Left hindlimb (tissue), 1 donor: ENCODE measurements around the gene PRR5L.
A peak's percentile ranks its signal among the peaks of the same experiment; 100 is the strongest.
"Not testable (repeated sequence)": the region's sequence is repeated elsewhere in the genome, so short reads cannot be mapped to it uniquely, and the experiment has no call there.

Experiments used
- DNase-seq: peaks from one replicate; pipeline ENCODE4 v3.0.0-alpha.2; 2018

Gene PRR5L

DNA sequence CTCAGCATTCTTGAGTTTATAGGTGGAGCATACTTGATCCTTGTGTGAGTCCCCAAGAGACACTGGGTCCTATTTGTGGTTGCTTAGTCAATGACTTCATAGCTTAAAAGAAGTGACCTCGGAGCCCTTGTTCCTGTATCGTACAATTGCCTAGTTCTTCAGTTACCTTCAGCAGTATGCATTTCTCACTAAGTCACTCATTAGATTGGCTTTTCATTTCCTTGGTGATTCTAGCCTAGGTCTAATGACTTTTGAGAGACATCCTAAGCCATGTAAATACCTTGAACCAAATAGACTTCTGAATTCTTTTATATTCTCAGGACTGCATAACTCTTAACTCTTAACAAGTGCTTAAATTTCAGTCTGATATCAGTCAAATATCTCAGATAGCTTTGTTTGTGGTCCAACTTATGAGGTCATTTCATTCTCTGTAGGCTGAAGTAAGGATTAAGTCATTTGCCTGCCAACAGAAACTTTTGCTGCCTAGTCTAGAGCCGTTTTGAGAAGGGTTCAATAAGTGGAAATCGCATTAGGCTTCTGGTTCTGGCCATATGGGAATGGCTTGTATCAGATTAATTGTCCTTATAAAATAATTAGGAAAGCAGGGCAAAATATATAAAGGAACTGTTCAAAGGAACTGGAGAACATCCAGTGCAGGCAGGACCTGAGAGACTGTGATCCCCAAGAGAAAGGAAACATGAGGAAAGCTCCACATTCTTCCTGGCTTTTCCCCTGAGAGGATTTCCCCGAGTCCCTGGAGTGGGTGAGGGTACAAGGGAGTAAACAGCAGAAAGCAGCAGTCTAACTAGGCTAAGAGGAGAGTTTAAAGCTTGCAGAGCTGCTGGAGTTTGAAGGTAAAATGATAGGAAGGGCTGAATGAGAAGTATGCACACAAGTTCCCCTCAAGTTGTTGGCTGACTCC lies 174.1 kb downstream of the PRR5L start:
- no peak for DNase-seq

DNA sequence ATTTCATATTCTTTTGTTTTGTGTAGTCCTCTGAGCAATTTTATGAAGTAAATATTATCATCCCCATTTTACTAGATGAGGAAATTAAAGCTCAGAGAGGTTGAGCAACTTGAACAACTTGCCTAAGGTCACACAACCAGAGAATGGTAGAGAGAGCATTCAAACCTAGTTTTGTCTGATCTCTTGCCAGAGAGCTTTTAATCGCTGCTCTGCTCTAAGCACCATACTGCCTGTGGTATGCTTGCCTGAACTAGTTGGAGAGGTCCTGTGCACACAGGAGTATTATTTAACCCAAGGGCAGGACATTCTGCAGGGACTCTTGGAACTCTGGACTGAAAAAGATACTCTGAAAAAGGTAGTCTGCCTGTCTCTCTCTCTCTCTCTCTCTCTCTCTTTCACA lies 175.5 kb downstream of the PRR5L start:
- no peak for DNase-seq

DNA sequence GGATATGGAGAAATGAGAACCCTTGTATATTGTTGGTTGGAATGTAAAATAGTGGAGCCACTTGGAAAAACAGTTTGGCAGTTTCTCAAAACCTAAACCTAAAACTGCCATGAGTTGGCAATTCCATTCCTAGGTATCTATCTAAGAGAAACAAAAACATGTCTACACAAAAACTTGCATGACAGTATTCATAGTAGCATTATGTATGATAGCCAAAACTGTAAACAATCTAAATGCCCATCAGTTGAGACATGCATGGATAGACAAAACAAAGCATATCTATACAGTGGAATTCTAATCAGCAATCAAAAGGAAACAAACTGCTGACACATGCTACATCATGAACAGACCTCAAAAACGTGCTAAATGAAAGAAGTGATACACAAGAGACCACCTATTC lies 179.1 kb downstream of the PRR5L start:
- no peak for DNase-seq

DNA sequence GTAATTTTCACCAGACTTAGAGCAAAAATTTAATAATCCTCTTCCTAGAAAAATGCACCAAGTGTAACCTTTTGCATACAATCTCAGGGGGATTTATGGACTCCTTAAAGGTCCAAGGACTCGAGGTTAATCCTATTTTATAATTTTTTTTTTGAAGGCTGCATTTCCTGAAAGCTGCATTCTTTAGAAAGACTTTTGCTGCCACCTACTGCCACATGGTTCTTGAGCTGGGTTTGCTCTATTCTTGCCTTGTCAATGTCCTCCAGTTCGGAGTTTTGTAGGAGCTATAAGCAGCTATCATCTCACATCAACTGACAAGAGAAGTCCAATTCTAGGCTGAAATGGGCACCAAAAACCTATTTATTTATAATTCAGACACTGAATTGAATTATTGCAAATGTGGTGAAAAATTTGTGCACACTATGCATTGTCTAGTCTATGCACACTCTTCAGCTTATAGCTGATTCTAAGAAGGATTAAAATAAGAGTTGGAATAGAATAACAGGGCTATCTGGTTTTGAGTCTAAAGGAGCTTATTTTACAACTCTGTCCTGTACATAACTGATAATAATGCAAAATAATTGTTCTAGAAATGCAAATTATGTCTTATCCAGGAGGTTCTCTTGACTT lies 182.7 kb downstream of the PRR5L start:
- DNase-seq = no peak

DNA sequence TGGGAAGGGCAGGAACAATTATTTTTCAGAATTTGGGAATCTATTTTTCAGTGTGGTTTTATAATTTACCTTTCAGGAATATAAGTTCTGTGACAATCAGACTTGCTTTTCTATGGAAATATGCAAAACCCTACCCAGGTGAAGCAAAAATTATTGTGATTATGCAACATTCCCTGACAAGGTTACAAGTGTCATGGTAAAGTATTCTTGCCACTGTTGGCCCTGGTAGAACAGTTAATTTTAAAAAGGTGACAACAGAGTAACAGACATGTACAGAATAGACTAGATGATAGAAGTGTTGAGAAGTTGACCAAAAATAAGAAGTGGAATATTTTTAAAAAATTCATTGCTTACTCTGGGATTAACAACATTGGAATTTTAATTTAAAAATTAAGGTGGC lies 184.7 kb downstream of the PRR5L start:
- no peak for DNase-seq

DNA sequence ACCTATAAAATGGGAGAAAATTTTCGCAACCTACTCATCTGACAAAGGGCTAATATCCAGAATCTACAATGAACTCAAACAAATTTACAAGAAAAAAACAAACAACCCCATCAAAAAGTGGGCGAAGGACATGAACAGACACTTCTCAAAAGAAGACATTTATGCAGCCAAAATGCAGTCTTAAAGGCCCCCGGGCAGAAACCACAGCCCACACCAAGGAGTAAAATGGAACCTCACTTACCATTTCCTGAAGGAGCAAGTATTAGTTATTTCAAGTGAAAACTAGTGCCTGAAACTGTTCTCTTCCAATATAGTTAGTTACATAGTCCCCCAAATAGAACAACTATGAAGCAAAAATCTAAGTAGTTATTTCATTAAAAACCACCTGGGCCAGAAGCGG lies 187.0 kb downstream of the PRR5L start:
- DNase-seq = not testable (repeated sequence)

DNA sequence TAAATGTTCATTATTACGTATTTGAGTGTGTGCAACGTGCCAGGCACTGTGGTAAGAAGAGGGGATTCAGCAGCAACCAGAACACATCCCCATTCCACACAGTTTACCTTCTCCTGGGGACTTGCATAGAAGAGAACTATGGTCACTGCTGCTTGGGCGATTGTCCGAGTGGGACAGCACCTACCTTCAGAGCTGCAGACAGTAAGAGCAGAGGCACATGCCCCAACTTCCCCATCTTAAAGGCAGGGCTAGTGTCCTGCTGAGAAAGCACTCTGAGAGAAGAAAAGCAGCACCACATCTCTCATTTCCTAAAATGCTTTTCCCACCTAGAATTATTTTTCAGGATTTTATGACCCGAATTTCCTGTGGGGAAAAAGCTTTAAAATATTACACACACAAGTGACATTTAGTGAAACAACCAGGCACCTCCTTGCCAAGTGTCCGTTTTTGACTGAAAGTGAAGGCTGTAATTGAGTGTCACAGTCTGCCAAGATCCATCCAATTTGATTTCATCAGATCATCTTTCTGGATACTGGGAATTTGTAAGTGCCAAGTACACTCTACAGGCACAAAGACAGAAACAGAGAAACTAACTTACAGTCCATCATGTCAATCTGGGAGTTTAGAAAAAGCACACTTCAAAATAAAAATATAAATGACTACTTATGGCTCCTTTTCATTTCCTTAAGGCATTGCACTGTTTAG lies 189.4 kb downstream of the PRR5L start:
- DNase-seq = no peak

DNA sequence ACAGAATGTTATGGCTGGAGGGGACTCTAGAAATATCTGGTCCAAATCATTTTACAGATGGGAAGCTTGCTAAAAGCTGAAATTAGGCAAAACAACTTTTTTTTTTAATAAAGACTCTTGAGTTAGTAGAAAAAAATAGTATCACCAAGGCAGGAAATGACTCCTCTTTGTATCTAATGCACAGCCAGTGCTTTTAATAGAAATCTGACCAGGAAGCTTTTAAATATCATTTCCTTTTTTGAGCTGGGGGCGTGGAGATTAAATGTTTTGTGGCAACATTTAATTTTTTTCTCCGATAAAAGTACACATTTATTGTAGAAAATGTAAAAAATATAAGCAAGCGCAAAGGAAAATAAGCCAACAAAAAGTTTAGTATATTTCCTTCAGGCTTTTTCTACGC lies 191.5 kb downstream of the PRR5L start:
- no peak for DNase-seq

DNA sequence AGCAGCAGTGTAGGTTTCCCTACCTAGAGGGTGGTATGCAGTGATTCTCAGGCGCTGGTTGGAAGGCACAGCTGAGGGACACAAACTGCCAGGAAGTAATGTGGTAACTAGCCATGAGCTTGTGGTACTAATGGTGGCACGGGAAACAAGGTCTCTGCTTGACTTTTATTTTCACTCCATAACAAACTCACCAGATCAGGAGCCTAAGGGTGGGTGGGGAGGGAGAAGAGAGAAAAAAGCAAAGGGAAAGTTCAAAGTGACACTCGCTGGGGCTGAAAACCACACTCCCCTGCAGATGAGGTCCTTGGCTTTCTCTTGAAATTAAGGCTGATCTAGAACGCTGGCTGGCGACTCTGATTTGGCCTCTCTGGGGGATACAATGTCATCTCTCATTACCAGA lies 192.0 kb downstream of the PRR5L start:
- DNase-seq = no peak

DNA sequence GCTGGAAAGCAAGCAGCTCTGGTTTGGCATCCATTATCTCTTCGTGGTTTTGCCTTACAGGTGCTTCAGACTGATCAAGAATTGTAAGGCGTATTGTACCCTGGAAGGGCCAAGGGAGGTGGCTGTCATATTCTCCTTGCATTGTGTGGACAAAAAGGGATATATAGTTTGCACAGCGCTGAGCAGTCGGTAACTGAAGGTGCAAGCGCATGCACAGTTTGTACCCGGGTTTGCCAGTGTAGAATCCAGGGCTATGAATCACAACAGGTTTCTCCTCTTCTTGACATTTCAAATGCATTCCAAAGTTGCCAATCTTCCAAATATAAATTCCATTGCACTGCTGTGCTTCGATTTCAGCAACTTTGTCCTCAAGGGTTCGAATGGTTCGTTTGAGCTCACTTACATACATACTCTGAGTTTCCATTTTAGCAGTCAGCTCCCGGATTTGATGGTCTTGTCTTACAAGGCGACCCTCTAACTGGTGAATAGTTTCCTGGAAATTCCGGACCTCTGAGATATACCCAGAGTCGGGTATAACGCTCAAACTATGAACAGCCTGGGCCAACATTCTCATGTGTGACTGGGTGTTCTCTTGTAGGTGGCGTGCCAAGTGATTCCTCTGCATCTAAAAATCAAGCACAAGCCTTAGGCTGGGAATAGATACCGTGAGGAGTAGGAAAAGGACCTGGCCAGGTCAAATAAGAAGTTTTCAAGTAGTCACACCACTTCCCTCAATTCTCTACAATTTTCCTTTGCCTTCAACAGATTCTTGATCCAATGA lies 194.1 kb downstream of the PRR5L start:
- DNase-seq = no peak

DNA sequence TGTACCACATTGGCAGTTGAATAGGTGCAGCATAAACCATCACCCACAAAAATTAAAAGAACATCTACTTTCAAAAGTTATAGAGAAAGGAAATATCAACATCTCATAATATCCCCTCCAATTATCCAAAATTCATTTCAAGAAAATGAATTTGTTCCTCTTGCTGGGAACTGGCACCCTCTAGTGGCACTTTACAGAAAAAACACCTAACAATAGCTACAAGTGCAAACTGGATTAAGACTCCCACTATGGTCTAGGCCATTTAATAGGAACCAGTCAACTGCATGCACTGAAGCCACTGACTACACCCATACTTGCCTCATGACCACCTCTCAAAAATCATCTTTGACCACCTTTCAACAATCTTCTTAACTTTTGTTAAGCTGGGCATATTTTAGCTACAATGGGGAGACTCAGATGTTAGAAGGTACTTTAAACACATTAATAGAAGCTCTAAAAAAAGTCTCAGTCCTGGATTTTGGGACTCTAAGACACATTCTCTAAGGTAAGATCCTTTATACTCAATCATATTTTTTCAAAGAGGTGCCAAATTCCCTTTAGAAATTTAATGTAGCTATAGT lies 196.7 kb downstream of the PRR5L start:
- no peak for DNase-seq

DNA sequence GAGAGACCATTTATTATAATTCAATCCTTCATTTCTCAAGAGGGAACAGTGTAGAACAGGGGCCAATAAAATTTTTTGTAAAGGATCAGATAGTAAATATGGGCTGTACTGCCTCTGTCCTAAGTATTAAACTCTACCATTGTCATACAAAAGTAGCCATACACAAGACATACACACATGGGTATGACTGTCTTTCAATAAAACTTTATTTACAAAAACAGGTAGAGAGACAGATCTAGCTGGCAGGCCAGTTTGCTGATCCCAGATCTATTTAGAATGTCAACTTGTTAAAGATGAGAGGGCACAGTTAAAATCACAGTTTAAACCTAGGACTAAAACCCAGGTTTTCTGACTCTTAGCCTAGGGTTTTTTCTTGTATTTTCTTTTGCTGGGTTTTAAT lies 197.2 kb downstream of the PRR5L start:
- DNase-seq = no peak

DNA sequence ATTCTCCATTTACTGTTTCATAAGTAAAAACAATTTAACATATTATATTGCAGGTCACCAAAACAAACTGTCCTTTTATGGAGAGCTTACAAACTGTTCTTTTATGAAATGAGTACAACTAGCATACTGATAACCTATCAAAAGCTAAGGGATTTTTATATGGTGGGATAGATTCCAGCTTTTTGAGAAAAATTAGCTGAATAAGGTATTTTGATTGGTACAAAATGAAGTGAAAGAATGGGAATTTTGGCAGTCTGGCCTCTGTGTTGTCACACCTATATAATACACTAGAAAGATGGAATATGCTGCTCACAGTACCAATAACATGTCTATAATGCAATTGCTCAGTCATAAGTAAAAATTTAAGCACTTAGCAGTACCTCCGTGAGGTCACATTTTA lies 202.6 kb downstream of the PRR5L start:
- DNase-seq = no peak

DNA sequence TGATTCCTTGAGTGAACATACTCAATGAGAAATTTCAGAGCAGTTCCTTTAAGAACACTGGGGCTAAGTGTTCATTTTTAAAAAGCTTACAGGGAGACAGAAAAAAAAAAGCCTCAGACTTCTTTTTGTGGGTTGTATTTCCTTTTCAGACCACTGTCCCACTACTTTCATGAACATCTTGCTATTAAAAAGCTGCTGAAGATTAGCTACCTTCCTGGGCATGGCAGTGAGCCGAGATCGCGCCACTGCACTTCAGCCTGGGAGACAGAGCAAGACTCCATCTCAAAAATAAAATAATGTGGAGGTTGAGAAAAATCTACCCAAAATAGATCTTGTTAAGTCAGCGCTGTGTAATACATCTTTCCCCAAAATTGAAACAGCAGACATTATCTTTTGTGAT lies 203.2 kb downstream of the PRR5L start:
- DNase-seq = no peak

DNA sequence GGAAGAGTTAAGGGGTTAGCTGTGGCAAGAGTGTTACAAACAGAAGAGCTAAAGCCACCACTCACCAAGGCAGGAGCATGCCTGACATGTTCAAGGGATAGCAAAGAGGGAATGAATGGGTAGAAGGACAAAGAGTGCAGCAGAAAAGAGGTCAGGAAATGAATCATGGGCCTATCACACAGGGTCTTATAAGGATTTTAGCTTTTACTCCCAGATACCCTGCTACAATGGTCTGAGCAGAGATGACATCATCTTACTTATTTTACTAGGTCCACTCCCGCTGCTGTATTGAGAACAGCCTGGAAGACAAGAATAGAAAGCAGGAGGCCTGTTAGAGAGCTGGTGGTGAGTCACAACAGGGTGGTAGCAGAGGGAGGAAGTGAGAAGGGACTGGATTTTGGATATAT lies 204.2 kb downstream of the PRR5L start:
- DNase-seq = no peak

DNA sequence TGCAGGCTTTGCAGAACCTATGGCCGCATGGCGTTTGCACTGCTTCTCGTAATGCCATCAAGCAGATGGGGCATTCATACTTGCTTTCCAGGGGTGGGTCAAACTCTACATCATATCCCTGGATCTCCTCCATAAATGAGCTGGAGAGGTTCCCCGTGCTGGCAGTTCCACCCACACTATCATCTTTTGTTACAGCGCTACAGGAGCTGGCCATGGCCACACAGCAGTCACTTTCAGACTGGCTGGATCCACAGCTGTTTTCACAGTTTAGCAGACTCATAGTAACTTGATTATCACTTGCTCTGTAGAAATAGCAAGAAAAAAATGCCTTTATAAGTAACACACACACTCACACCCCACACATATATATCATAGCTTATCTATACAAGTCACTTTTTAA lies 205.1 kb downstream of the PRR5L start:
- DNase-seq = no peak

DNA sequence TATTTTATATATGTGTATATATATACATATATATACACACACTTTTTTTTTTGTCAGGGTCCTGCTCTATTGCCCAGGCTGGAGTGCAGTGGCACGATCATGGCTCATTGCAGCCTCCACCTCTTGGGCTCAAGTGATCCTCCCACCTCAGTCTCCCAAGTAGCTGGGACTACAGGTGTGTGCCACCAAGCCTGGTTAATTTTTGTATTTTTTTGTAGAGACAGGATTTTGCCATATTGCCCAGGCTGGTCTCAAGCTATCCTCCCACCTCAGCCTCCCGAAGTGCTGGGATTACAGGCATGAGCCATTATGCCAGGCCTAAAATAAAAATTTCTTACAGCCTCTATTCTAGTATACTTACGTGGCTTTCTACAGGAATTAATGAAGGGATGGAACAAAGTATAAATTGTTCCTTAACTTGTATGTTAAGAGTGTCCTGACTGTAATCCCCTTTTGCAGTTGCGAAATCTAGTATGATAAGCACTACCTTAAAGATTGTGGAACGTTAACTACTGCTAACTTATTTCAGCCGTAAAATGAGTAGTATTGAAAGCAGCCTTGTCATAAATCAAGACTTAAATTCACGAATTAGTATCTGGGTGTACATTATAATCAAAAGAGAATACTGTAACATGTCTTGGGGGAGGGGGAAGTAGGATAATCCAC lies 211.9 kb downstream of the PRR5L start:
- no peak for DNase-seq

DNA sequence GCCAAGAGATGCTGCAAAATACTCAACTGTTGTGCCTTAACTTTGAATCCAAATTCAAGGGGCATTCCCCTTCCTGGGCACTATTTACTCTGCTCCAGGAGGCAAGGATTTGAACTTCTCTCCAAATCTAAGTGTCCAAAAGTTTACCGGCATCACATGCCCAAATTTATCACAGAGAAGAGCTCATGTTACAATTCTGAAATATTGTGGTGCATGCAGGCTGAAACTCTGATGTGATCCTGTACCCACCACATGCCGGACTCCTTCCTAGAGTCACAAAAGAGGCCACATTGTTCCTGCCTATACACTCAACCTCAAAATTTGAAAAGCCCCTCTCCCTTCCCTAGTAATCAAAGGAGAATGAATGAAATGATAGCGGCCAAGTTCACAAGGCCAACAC lies 212.7 kb downstream of the PRR5L start:
- DNase-seq = no peak

DNA sequence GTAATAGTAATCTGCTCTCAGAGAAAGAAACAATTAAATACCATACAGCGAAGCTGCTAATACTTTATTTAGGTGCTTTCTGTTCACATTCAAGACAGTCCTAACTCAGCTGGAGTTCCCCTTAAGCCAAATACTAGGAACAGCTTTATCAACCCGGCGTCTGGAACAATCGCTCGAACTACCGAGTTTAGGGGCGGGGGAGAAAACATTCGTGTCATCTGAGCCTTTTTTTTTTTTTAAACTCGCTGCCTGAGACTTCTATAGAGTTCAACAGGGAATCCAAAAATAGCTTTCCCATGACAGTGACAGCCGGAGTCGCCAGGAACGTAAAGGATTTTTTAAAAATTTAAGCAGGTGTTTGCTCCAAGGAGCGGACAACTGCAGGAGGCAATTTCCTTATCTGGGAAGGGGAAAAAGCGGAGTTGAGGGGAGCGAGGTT lies 213.1 kb downstream of the PRR5L start:
- DNase-seq = no peak

DNA sequence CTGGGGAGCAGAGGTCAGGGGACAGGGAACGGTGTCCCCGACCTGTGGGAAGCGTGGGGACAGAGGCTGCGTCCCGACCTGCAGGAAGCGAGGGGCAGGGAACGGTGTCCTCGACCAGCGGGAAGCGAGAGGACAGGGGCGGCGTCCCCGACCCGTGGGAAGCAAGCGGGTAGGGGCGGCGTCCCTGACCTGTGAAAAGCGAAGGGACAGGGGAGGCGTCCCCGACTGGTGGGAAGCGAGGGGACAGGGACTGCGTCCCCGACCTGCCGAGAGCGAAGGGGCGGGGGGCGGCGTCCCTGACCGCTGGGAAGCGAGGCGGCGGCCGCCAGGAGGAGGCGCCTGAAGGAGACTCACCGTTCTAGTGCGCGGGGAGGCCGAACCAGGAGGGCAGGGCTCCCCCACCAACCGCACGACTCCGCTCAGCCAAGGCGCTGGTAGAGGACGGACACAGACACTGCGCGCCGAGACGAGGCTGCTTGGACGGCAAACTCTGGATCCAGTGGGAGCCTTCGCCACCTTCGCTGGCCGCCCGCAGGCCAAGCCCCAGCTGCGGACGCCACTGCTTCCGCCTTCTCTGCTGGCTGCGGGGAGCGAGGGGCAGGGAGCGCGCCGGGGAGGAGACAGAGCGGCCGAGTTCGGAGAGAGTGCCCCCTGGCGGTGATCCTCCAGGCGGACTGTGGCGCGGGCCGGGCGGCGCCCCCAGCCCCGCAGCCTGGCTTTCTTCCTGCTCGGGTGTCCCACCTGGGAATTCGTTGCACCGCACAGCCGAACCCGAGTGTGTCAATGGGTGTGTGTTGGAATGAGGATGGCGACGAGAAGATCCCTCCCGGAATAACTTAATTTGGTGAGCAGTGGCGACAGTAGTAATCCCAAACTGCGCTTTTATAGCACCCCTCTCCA lies 213.9 kb downstream of the PRR5L start, which contains the start of gene TRAF6:
Gene TRAF6, minus strand, starts transcription at position 579 of the 900 bp plus-strand sequence. CDS start 8,757 bp downstream, outside the sequence.
- DNase-seq = peak; percentile 91

DNA sequence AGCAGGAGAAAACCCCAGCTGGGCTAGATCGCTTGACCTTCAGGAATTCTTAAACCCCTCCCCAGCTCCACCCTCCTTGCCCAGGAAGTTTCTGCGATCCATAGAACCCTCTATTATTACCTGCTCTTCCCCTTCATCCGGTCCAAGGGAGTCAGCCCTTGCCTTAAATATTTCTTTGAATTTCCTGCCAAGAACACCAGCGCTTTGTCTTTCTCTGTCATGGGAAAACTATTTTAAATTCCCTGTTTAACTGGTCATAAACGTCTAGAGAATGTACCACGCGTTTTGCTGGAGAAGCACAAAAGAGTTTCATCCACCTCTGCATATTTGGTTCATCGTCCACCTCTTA lies 214.5 kb downstream of the PRR5L start:
- no peak for DNase-seq
